GM21737 (cell line): ENCODE results near the gene OR10A5.
"Not testable (repeated sequence)": the region's sequence is repeated elsewhere in the genome, so short reads cannot be mapped to it uniquely, and the experiment has no call there.

Experiments used
- ATAC-seq: cut with Tn5 transposase; IDR thresholded peaks from one replicate; pipeline ENCODE4 v1.9.1; 2021; ENCODE audit warnings: mild to moderate bottlenecking, moderate library complexity; ENCODE audit not compliant: unreplicated experiment

OR10A5 gene, protein sequence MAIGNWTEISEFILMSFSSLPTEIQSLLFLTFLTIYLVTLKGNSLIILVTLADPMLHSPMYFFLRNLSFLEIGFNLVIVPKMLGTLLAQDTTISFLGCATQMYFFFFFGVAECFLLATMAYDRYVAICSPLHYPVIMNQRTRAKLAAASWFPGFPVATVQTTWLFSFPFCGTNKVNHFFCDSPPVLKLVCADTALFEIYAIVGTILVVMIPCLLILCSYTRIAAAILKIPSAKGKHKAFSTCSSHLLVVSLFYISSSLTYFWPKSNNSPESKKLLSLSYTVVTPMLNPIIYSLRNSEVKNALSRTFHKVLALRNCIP

DNA sequence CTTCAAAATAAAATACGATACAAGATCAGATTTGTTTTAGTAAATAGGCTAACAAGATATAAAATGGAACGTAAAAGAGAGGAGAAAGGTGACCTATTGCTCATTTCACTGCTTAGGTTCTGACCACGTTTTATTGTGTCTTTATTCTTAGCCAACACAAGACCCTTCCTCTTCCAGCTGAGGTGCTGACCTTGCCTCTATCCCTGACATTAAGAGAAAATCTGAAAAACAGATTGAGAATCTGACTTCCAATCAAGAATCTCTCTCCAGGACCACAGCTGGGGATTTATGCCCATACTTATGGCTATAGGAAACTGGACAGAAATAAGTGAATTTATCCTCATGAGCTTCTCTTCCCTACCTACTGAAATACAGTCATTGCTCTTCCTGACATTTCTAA lies at the start of gene OR10A5:
OR10A5 (plus strand) TSS at position 301 of the 400 bp plus-strand sequence; CDS start at position 301, 0 bp downstream.
- no peak for ATAC-seq

DNA sequence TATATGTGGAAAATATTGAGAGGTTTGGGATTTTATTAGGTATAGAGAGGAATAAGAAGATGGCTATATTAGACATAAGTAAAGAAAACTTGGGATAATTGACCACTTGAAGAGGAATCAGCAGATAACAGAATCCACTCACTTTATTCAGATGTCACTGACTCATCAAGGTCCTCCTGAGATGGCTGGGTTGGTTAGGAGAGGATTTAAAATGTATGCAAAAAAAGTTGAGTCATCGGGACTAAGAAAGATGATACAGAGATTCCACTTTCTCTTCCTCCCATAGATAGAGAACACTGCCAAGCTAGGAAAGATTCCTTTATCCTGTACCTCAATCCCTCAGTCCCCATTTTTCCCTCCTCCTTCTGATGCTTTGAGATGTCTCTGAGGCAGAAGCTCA lies 46.1 kb upstream of the OR10A5 start, which contains the start of gene OR6A2:
OR6A2 (minus strand) TSS at position 288 of the 400 bp plus-strand sequence. CDS start 3,981 bp downstream, outside the sequence.
- no peak for ATAC-seq

DNA sequence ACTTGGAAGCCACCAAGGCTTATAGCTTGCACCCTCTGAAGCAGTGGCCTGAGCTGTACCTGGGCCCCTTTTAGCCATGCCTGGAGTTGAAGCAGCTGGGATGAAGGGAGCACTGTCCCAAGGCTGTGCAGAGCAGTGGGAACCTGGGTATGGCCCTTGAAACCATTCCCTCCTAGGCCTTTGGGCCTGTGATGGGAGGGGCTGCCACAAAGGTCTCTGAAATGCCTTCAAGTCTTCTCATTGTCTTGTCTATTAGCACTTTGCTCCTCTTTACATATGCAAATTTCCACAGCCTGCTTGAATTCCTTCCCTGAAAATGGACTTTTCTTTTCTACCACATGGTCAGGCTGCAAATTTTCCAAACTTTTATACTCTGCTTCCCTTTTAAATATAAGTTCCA lies 44.4 kb upstream of the OR10A5 start:
- not testable (repeated sequence) for ATAC-seq

DNA sequence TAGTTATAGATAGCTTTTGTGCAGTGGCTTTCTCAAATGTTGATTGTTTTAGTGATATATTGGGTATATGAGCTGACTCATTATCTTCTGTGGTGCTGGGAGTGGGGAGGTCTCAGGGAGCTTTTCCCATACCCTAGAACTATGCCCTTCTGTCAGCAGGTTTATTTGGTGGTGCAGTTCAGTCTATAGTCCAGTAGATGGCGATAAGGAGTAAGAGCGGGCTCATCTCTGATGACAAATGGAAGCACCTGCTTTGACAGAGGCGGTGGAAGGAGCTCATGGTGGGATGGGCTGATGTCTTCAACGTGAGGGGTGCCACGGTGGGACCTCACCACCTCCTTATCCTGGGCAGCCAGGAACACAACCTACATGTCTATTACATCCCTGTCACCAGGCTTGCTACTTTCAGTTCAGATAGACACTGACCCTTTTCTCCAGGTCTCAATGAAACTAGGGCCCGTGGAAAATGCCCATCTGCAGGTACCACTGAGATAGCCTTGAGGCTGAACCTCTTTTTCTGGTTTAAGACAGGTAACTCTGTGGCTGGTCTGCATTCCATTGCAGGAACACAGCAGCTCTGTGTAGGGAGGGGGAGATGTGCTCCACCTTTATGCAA lies 33.0 kb upstream of the OR10A5 start:
- no peak for ATAC-seq

DNA sequence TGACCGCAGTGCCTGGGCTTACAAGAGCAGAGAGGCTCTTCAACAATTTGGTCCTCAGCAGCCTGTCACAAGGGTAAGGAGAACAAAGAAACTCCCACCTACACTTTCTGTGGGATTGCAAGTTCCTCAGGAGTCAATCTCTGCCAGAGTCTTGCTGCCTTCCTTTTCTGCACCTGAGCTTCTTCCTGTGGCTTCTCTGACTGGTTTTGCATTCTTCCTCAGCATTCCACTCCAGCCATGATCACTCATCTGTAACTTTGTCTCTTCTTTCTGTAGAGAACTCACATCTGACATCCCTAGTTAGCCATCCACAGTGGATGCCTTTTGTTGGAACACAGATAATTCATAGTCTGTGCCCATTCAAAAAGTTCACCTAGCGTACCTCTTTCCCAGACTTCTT lies 31.8 kb upstream of the OR10A5 start:
- ATAC-seq: no peak

DNA sequence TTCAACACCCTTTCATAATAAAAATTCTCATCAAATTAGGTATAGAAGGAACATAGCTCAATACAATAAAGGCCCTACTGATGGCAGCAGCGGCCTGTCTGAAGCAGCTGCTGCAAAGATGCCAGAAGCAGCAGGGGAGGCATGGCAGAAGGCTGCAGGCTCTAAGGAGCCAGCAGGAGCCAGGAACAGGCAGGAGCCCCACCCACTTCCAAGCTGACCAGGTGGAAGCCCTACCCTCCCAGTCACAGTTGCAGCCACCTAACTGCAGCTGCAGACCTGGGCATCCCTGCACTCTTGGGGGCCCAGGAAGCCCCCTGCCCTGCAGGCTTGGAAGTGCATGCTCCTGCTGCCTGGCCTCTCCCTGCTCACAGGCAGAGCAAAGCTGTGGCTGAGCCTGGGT lies 27.8 kb upstream of the OR10A5 start:
- ATAC-seq: no peak

DNA sequence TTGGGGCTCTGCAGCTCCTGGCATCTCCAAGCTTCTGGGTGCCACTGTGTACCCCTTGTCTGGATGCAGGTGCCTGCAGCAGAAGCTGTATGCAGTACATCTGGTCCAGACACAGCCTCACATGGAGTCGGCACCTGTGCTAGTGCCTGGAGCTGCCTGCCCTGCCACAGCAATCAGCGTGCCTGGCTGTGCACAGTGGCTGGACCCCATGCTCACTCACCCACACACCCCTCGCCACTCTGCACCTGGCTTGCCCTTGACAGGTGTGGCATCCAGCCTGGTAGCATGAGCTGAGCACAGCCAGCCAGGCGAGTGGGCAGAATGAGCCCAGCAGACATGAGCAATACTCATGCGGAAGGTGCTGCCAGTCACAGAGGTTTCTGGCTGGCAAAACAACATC lies 26.5 kb upstream of the OR10A5 start:
- ATAC-seq: no peak

DNA sequence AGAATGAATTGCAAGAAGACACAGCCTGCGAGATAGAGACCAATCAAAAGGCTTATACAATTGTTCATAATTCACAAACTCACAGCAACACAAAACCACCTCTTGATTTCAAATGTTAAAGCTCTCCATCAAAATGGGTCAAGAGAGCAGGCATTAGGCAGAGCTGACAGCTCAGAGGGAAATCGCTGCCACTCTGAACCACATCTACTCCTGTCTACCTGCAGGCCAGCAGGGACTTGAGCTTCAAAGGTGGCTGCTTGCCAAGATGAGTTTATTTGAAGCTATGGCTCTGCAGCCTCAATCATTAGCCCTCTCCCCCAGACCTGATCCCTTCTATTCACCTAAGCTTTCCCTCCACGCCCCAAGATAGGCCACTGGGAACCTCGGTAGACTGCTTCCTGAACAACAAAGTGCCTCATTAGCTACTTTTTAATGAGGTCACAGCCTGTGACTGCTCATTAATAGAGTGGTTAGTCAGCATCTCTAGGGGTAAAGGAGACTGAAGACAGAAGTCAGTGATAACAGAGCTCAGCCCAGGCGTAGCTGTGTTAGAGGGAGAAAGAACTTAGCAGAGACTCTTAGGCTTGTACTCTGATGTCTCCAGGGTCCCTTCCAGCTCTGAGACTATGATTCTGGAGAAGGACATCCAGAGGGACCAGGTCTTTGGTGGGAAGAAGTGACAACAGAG lies 21.2 kb upstream of the OR10A5 start:
- ATAC-seq: no peak

DNA sequence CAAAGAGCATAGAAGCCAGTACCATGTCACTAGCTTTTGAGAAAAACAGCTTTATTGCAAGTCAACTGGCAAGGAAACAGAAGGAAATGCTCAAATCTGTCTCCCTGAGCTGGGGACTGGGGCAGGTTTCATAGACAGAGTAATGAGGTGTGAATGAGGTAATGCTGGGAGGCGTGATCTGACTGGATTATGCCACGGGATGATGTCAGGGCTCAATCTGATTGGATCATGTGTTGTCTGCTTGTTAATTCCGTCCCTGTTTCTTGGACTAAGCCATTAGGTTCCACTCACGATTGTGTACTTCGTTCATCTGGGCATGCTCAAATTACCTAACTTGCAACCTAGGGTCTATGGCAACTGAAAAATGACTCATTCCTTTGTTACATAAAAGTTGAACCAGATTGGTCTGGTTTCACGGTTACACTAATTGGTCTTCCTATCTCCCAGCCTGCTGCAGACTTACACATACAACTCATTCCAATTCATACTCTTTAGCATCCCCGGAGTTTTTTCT lies 20.2 kb upstream of the OR10A5 start:
- ATAC-seq: no peak

DNA sequence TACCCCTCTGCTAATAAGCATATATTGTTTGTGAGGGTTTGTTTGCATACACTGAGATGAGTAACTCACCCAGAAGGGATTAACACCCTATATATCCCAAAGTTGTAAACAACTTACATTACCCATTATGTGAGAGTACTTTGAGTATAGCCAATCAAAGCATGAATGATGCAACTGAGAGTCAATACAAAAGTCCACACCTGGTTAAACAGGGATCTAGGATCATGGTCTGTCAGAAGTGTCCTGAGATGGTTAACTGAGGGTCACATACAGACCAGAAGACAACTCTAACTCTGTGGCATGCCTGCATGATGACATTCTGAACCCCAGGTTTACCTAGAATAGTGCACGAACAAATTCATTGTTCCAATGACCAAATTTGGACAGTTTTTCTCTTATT lies 17.4 kb upstream of the OR10A5 start:
- no peak for ATAC-seq

DNA sequence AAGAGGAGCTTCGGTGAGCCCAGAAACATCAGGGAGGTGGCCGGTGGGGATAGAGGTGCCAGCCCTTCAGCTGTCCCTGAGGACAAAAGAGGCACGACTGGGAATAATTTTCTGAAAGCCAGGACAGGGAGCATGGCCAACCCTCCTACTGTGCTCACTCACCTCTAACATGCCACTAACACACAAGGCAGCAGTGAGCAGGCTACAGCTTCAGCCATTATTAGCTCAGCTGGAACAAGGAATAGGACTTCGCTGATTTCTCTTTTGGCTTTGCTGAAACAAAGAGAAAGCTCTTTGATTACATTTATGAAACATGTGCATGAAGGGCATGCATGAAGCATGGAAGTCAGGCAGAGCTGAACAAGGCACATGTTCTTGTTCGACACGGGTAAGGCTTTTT lies 12.1 kb upstream of the OR10A5 start:
- no peak for ATAC-seq

DNA sequence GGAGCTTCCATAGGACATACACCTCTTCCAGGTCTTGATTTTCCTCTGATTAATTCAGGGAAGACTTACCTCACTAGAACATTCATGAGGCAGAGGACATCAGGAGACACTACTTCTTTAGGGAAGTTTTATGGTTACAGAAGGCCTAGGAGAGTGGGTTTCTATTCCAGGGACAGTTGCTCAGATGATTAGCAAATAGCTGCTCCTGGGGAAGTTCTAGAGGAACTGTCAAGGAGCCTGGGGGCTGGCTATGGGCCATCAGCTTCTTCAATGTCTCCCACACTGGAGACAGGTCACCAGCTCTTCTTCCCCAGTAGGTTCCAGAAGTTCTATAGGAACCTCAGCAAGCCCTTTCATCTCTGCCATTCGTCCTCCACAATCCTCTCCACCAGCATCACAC lies 11.5 kb upstream of the OR10A5 start:
- no peak for ATAC-seq

DNA sequence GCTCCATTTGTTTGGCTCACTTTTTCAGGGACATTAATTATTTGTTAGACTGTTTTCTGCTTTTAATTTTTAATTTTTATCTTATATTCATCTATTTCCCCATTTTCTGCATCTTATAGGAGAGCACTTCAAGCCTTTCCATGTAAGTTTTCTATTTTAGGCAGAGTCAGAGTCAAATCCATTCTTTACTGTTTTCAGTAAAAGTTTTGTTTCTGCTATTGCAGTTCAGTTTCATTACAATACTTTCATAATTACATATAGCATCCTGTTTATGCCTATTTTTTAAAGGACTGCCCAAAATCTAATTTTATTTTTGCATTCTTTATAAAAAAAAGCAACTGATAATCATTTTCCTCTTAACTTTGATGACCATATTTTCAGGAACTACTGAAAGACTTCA lies 3.8 kb upstream of the OR10A5 start:
- no peak for ATAC-seq

DNA sequence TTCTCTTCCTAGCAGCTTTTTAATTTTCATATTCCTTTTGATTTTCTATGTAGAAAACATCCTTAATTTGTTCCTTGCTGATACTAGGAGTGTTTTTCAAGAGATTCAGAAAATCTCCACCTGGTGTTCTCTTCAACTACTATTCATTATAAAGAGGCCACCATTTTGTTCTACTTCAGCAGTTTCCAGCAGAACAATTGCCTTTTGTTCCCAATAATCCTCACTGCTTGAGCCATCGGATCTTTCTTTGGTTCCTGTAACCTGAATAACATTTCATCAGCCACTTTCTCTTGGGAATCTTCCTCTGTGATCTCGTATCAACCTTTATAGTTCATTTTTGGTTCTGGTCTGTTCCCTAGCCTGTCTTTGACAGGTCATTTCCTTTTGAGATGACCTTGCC lies 1.8 kb upstream of the OR10A5 start:
- ATAC-seq: no peak

DNA sequence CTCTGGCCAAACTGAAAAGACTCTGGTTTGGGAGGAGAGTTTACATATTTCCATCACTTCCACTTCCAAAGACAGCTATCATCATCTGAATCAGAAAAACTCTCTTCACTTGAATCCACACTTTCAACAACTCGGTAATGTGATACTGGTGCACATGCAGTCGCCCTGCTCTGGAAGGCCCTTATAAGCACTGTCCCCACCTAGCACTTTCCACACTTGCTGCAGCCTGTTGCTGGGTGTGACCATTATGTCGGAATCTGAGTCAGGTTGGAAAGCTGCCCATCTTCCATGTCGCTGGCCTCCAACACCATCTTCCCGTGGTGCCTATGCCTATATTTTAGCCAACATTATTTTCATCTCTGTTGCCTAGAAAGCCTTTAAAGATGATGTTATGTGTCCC lies 1.1 kb upstream of the OR10A5 start:
- no peak for ATAC-seq

DNA sequence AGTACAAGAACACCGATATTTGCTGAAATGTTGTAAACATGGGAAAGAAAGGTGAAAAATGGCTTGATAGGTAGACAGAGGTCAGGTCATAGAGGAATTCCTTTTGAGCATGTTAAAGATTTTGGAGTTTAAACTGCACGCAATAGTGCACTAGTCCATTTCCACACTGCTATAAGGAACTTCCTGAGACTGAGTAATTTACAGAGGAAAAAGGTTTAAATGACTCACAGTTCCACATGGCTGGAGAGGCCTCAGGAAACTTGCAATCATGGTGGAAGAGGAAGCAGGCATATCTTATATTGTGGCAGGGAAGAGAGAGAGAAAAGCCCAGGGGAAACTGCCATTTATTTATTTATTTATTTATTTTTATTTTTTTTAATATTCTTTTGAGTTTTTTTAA lies 5.0 kb downstream of the OR10A5 start:
- no peak for ATAC-seq

DNA sequence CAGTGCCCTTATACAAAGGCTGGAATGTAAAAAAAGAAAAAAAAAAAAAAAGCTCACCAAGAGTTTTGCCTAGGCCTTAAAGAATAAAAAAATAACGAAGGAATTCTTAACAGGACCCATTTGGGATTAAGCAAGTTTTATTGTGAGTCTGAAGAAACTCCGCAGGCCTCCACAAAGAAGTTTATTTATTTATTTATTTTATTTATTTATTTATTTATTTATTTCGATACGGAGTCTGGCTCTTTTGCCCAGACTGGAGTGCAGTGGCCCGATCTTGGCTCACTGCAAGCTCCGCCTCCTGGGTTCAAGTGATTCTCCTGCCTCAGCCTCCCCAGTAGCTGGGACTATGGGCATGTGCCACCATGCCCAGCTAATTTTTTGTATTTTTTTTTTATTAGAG lies 9.3 kb downstream of the OR10A5 start:
- ATAC-seq: not testable (repeated sequence)

DNA sequence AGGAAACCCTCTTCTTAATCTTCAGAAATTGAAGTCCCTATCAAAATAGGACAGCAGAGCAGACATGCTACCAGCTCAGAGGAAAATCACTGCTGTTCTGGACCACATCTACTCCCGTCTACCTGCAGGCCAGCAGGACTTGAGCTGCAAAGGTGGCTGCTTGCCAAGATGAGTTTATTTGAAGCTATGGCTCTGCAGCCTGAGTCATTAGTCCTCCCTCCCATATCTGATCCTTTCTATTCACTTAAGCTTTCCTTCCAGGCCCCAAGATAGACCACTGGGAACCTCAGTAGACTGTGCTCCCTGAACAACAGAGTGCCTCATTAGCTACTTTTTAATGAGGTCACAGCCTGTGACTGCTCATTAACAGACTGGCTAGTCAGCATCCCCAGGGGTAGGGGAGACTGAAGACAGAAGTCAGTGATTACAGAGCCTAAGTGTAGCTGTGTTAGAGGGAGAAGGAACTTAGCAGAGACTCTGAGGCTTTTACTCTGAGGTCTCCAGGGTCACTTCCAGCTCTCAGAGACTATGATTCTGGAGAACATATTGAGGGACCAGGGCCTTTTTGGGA lies 10.6 kb downstream of the OR10A5 start:
- ATAC-seq: no peak

DNA sequence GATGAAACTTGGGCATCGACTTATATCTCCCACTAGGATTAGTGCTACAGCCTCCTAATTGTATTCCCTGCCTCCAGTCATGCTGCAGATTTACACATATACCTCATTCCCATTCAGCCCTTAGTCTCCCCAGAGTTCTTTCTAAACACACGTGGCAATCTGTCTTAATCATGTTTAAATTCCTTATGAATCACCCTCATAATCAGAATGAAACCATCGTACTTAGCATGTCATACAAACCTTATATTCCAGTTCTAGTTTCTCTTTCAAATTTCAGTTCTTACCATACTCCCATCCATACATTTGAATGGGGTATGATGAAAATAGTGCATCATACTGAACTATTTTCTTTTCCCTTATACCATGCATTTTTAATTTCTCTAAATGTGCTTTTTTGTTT lies 11.4 kb downstream of the OR10A5 start:
- ATAC-seq: no peak

DNA sequence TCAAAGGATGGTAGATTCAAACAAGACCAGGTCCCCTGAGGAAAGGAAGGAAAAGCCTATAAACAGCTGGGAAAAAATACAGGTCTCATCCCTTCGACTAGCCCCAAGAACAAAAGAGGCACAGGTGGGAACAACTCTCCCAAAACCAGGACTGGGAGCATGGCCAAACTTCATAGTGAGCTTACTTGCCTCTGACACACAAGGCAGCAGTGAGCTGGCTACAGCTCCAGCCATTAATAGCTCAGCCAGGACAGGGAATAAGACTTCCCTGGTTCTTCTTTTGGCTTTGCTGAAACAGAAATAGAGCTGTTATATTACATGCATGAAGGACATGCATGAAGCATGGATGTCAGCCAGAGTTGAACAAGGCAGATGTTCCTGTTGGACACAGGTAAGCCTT lies 17.5 kb downstream of the OR10A5 start, which contains the start of gene OR10A2:
OR10A2 (plus strand) TSS at position 97 of the 400 bp plus-strand sequence. CDS start 6,698 bp downstream, outside the sequence.
- ATAC-seq: no peak

DNA sequence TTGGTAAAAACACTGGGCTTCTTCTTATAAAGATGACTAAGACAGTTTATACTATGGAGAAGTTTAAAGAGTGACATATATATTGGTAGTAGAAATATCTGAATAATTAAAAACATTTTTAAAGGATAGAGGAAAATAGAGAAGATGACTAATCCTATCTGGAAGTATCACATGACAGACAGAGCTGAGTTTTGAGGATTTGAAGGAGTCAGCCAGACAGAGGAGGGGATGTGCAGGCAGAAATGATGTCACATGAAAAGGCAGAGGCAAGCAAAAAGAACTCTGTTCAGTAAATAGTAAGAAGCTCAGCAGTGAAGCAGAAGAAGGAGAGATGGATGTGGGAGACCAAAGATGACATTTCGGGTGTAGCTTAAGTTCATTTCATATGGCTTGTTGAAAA lies 19.0 kb downstream of the OR10A5 start:
- no peak for ATAC-seq
